Activated CD4-positive, alpha-beta T cell treated with anti-CD3 and anti-CD28 coated beads, Interleukin-2, amount 10 ng/mL, durations not matched to agents 24 days and 14 days (primary cell): ENCODE data around the gene E2F3. TPM values are rescaled to one million over a fixed set of nuclear protein-coding genes. Genes with fewer than 3 reads are reported as not detected.
"Not testable (repeated sequence)": the region's sequence is repeated elsewhere in the genome, so short reads cannot be mapped to it uniquely, and the experiment has no call there.

ENCODE experiments used
- DNase-seq: peaks from one replicate; pipeline ENCODE4 v3.0.0; 2022
- H3K27ac Mint-ChIP-seq: one replicate; pipeline ENCODE4 v1.8.0; 2022; ENCODE audit warnings: mild to moderate bottlenecking, mixed read lengths
- H3K27me3 Mint-ChIP-seq: one replicate; pipeline ENCODE4 v1.8.0; 2022; ENCODE audit warnings: mixed read lengths
- H3K36me3 Mint-ChIP-seq: one replicate; pipeline ENCODE4 v1.8.0; 2022; ENCODE audit warnings: low read depth, mild to moderate bottlenecking, mixed read lengths
- H3K4me1 Mint-ChIP-seq: one replicate; pipeline ENCODE4 v1.8.0; 2021; ENCODE audit warnings: mixed read lengths
- H3K4me3 Mint-ChIP-seq: one replicate; pipeline ENCODE4 v1.8.0; 2022; ENCODE audit warnings: mild to moderate bottlenecking, moderate library complexity, mixed read lengths
- H3K9me3 Mint-ChIP-seq: one replicate; pipeline ENCODE4 v1.8.0; 2021; ENCODE audit warnings: mixed read lengths
- intact Hi-C: fragments of 100-400 bp; cut with micrococcal nuclease; formaldehyde crosslinking; loops from one replicate; pipeline ENCODE4 v1.15.1; 2023
- total RNA-seq: library from RNA; stranded (reverse); gene quantifications from 2 replicates; pipeline ENCODE4 v1.2.3, GENCODE V29; 2022

Gene E2F3
- total RNA-seq, 1 donor from 2014 or later = 28.0 TPM

- Mint-ChIP-seq H3K27me3 (no peaks in the 10 kb centered on the region), H3K4me1 (peaks cover 33% of the 10 kb centered on the region), H3K27ac (peak overlapping the region; percentile 24), H3K9me3 (no peaks in the 10 kb centered on the region), H3K4me3 (peak overlapping the region; percentile 19), H3K36me3 (peaks cover 35% of the 10 kb centered on the region)
- intact Hi-C loops = no loop called here
- DNase-seq = peak; percentile 60
Observed at GRCh38 chr6:20454204-20454824, 52.6 kb downstream of the E2F3 start.

GRCh38 chr6:20455251-20455940 lies 53.7 kb downstream of the E2F3 start:
- no peaks in the 10 kb centered on the region for H3K9me3 Mint-ChIP-seq
- intact Hi-C loops = no loop called here
- no peaks in the 10 kb centered on the region for H3K27me3 Mint-ChIP-seq
- H3K4me1 Mint-ChIP-seq = peaks cover 31% of the 10 kb centered on the region
- H3K36me3 Mint-ChIP-seq = peaks cover 43% of the 10 kb centered on the region
- peak overlapping the region; percentile 62 for H3K27ac Mint-ChIP-seq
- H3K4me3 Mint-ChIP-seq = no peak overlapping the region
- DNase-seq = no peak

GRCh38 chr6:20458027-20458894 lies 56.6 kb downstream of the E2F3 start:
- intact Hi-C loops = no loop called here
- H3K27me3 Mint-ChIP-seq = no peaks in the 10 kb centered on the region
- no peak overlapping the region for H3K4me3 Mint-ChIP-seq
- H3K9me3 Mint-ChIP-seq = no peaks in the 10 kb centered on the region
- peaks cover 18% of the 10 kb centered on the region for H3K4me1 Mint-ChIP-seq
- H3K27ac Mint-ChIP-seq = no peak overlapping the region
- DNase-seq = no peak
- peaks cover 39% of the 10 kb centered on the region for H3K36me3 Mint-ChIP-seq

GRCh38 chr6:20459682-20460081 lies 58.0 kb downstream of the E2F3 start:
- intact Hi-C loops = no loop called here
- peaks cover 47% of the 10 kb centered on the region for H3K36me3 Mint-ChIP-seq
- H3K9me3 Mint-ChIP-seq = no peaks in the 10 kb centered on the region
- peaks cover 11% of the 10 kb centered on the region for H3K4me1 Mint-ChIP-seq
- no peaks in the 10 kb centered on the region for H3K27me3 Mint-ChIP-seq
- DNase-seq = no peak
- no peak overlapping the region for H3K4me3 Mint-ChIP-seq
- no peak overlapping the region for H3K27ac Mint-ChIP-seq

GRCh38 chr6:20461576-20461975 lies 59.9 kb downstream of the E2F3 start:
- DNase-seq = no peak
- peaks cover 7% of the 10 kb centered on the region for H3K4me1 Mint-ChIP-seq
- no peak overlapping the region for H3K4me3 Mint-ChIP-seq
- no peaks in the 10 kb centered on the region for H3K9me3 Mint-ChIP-seq
- intact Hi-C loops = no loop called here
- H3K36me3 Mint-ChIP-seq = peaks cover 60% of the 10 kb centered on the region
- H3K27ac Mint-ChIP-seq = no peak overlapping the region
- no peaks in the 10 kb centered on the region for H3K27me3 Mint-ChIP-seq

- Mint-ChIP-seq H3K4me3 (no peak overlapping the region), H3K36me3 (peaks cover 63% of the 10 kb centered on the region), H3K9me3 (no peaks in the 10 kb centered on the region), H3K27me3 (no peaks in the 10 kb centered on the region), H3K27ac (no peak overlapping the region), H3K4me1 (peaks cover 20% of the 10 kb centered on the region)
- intact Hi-C loops = no loop called here
- DNase-seq = no peak
Observed at GRCh38 chr6:20463396-20463795, 61.7 kb downstream of the E2F3 start.

- DNase-seq = no peak
- intact Hi-C loops = no loop called here
- Mint-ChIP-seq H3K27me3 (no peaks in the 10 kb centered on the region), H3K4me1 (peaks cover 21% of the 10 kb centered on the region), H3K36me3 (peaks cover 62% of the 10 kb centered on the region), H3K4me3 (no peak overlapping the region), H3K9me3 (no peaks in the 10 kb centered on the region), H3K27ac (no peak overlapping the region)
Observed at GRCh38 chr6:20464041-20464440, 62.4 kb downstream of the E2F3 start.

GRCh38 chr6:20464847-20465246 lies 63.2 kb downstream of the E2F3 start:
- intact Hi-C loops = no loop called here
- DNase-seq = no peak
- peaks cover 57% of the 10 kb centered on the region for H3K36me3 Mint-ChIP-seq
- peaks cover 22% of the 10 kb centered on the region for H3K4me1 Mint-ChIP-seq
- no peak overlapping the region for H3K4me3 Mint-ChIP-seq
- no peaks in the 10 kb centered on the region for H3K9me3 Mint-ChIP-seq
- no peak overlapping the region for H3K27ac Mint-ChIP-seq
- no peaks in the 10 kb centered on the region for H3K27me3 Mint-ChIP-seq

GRCh38 chr6:20465616-20466015 lies 63.9 kb downstream of the E2F3 start:
- Mint-ChIP-seq H3K36me3 (peaks cover 53% of the 10 kb centered on the region), H3K4me1 (peaks cover 25% of the 10 kb centered on the region)
- H3K27me3 Mint-ChIP-seq, H3K4me3 Mint-ChIP-seq, H3K9me3 Mint-ChIP-seq, intact Hi-C loops, DNase-seq, H3K27ac Mint-ChIP-seq: not testable (repeated sequence)

- intact Hi-C loops = no loop called here
- no peak overlapping the region for H3K4me3 Mint-ChIP-seq
- H3K27me3 Mint-ChIP-seq = no peaks in the 10 kb centered on the region
- H3K9me3 Mint-ChIP-seq = no peaks in the 10 kb centered on the region
- peak overlapping the region; percentile 12 for H3K27ac Mint-ChIP-seq
- peaks cover 51% of the 10 kb centered on the region for H3K36me3 Mint-ChIP-seq
- no peak for DNase-seq
- H3K4me1 Mint-ChIP-seq = peaks cover 25% of the 10 kb centered on the region
Observed at GRCh38 chr6:20467437-20467836, 65.8 kb downstream of the E2F3 start.

GRCh38 chr6:20468209-20468608 lies 66.5 kb downstream of the E2F3 start:
- H3K4me3 Mint-ChIP-seq = no peak overlapping the region
- H3K27me3 Mint-ChIP-seq = no peaks in the 10 kb centered on the region
- intact Hi-C loops = no loop called here
- no peaks in the 10 kb centered on the region for H3K9me3 Mint-ChIP-seq
- peaks cover 29% of the 10 kb centered on the region for H3K4me1 Mint-ChIP-seq
- H3K36me3 Mint-ChIP-seq = peaks cover 51% of the 10 kb centered on the region
- peak overlapping the region; percentile 25 for H3K27ac Mint-ChIP-seq
- DNase-seq = no peak

- Mint-ChIP-seq H3K9me3 (no peaks in the 10 kb centered on the region), H3K4me1 (peaks cover 21% of the 10 kb centered on the region), H3K27ac (no peak overlapping the region), H3K36me3 (peaks cover 24% of the 10 kb centered on the region), H3K4me3 (no peak overlapping the region), H3K27me3 (no peaks in the 10 kb centered on the region)
- no peak for DNase-seq
- intact Hi-C loops = no loop called here
Observed at GRCh38 chr6:20472748-20473147, 71.1 kb downstream of the E2F3 start.

GRCh38 chr6:20473518-20473917 lies 71.8 kb downstream of the E2F3 start:
- Mint-ChIP-seq H3K36me3 (peaks cover 20% of the 10 kb centered on the region), H3K27ac (no peak overlapping the region), H3K27me3 (no peaks in the 10 kb centered on the region), H3K9me3 (no peaks in the 10 kb centered on the region), H3K4me1 (peaks cover 16% of the 10 kb centered on the region), H3K4me3 (no peak overlapping the region)
- intact Hi-C loops = no loop called here
- DNase-seq = no peak
